H1 (cell line): ENCODE results near the gene RBBP6. TPM values are rescaled to one million over a fixed set of nuclear protein-coding genes. Genes with fewer than 3 reads are reported as not detected.

Source experiments
- ASH2L ChIP-seq: fragments of 200-600, 300-600 bp; sonication (generic); IDR thresholded peaks from one replicate; pipeline ENCODE4 v1.7.1; 2017; ENCODE audit warnings: low read length
- ATF3 ChIP-seq: IDR thresholded peaks from 2 replicates; pipeline ENCODE4 v1.6.1; 2011; ENCODE audit warnings: low read depth, mild to moderate bottlenecking, low read length; ENCODE audit not compliant: insufficient read depth
- CHD7 ChIP-seq: fragments of 300-600 bp; sonication (generic); IDR thresholded peaks from 2 replicates; pipeline ENCODE4 v1.7.1; 2012; ENCODE audit warnings: low read length, moderate library complexity, mild to moderate bottlenecking, inconsistent platforms; ENCODE audit not compliant: insufficient replicate concordance
- CTBP2 ChIP-seq: IDR thresholded peaks from 2 replicates; pipeline ENCODE4 v1.7.0; 2011; ENCODE audit warnings: borderline replicate concordance, mild to moderate bottlenecking, moderate library complexity, mixed read lengths, low read length; ENCODE audit not compliant: insufficient read depth, insufficient read length
- EZH2 ChIP-seq: fragments of 200-600 bp; sonication (generic); IDR thresholded peaks from 2 replicates; pipeline ENCODE4 v1.7.1; 2012; ENCODE audit warnings: low read depth, mild to moderate bottlenecking, moderate library complexity, low read length, inconsistent platforms; ENCODE audit not compliant: severe bottlenecking
- GTF2F1 ChIP-seq: IDR thresholded peaks from 2 replicates; pipeline ENCODE4 v1.6.1; 2012; ENCODE audit warnings: low read depth, low read length, improper control_type of control experiment, borderline replicate concordance
- HDAC6 ChIP-seq: IDR thresholded peaks from one replicate; pipeline ENCODE4 v1.7.1; 2012; ENCODE audit warnings: low read depth, mild to moderate bottlenecking, inconsistent platforms, low read length, moderate library complexity
- KDM1A ChIP-seq: fragments of 200-600, 300-600 bp; sonication (generic); IDR thresholded peaks from 2 replicates; pipeline ENCODE4 v1.7.1; 2016; ENCODE audit warnings: mild to moderate bottlenecking, low read length, borderline replicate concordance
- POLR2AphosphoS5 ChIP-seq: IDR thresholded peaks from 2 replicates; pipeline ENCODE4 v1.6.1; 2011; ENCODE audit warnings: low read depth, low read length
- SIX5 ChIP-seq: IDR thresholded peaks from 2 replicates; pipeline ENCODE4 v1.6.1; 2011; ENCODE audit warnings: mild to moderate bottlenecking, low read depth, low read length
- TAF1 ChIP-seq: IDR thresholded peaks from 2 replicates; pipeline ENCODE4 v1.6.1; 2011; ENCODE audit warnings: mild to moderate bottlenecking, low read depth, low read length
- polyA plus RNA-seq, 7 experiments: library from polyadenylated mRNA; depleted of rRNA in 3 of 7; stranded (reverse) in 5 of 7; unstranded in 2 of 7; fragments of >200 nt in 5 of 7; fragments of 200-250 nt in 2 of 7; gene quantifications; 1 replicate in 5 of 7; 2 replicates in 1 of 7; 4 replicates in 1 of 7; pipeline versions ENCODE4 v1.2.1 to v1.2.3, GENCODE V29; 2011 to 2013; ENCODE audit warnings: missing spikeins in 2 of 7, mixed read lengths in 2 of 7
- total RNA-seq: library from RNA; stranded (reverse); fragmentation: NEBNext Ultra II Directional; extraction: Animal tissue kit (Norgen Biotek cat#: 25700); gene quantifications from 2 replicates; pipeline ENCODE4 v1.2.1, GENCODE V29; 2021

RBBP6 gene
- total and polyA plus RNA-seq, 2 of the 8 experiments (the other 6 are each of a cell fraction or from before 2014, with no cell fraction given): 22.5 to 54.5 TPM

GRCh38 chr16:24539295-24539849 is at the start of gene RBBP6 (continued):
- TF ChIP-seq CHD7 (no peak), EZH2 (no peak), GTF2F1 (no peak), TAF1 (peak; percentile 98), SIX5 (no peak), ASH2L (peak; percentile 90), KDM1A (no peak), ATF3 (peak; percentile 74), CTBP2 (no peak), POLR2AphosphoS5 (peak; percentile 74), HDAC6 (no peak)
